UCSD-AML1 (cell line): Measurements from ENCODE around the gene PIK3CD.
A peak's percentile ranks its signal among the peaks of the same experiment; 100 is the strongest.

ENCODE experiments used
- DNase-seq: peaks from one replicate; lab custom pipeline; 2025; ENCODE audit not compliant: unreplicated experiment; lab: John Stamatoyannopoulos, UW

The PIK3CD gene

DNA sequence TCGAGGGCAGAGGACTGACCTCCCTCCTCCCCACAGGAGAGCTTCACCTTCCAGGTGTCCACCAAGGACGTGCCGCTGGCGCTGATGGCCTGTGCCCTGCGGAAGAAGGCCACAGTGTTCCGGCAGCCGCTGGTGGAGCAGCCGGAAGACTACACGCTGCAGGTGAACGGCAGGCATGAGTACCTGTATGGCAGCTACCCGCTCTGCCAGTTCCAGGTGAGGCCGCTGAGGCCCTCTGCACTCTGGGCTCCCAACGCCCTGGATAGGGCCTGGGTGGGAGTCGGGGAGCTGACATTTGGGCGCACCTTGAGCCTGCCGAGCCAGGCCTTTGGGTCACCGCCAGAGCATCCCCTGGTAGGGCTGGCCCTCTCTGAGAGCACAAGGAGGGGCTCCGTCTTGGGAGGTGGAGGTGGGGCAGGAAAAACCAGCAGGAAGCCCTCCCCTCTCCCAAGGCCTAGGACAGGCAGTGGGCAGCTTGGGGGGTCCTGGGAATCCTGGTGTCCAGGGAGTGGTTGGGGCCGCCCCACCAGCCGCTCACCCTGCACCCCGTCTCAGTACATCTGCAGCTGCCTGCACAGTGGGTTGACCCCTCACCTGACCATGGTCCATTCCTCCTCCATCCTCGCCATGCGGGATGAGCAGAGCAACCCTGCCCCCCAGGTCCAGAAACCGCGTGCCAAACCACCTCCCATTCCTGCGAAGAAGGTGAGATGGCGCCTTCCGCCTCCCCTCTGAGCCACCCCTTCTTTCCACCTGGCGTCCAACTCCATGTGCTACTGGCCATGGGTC is 65.1 kb downstream of the PIK3CD start:
- DNase-seq: no peak

DNA sequence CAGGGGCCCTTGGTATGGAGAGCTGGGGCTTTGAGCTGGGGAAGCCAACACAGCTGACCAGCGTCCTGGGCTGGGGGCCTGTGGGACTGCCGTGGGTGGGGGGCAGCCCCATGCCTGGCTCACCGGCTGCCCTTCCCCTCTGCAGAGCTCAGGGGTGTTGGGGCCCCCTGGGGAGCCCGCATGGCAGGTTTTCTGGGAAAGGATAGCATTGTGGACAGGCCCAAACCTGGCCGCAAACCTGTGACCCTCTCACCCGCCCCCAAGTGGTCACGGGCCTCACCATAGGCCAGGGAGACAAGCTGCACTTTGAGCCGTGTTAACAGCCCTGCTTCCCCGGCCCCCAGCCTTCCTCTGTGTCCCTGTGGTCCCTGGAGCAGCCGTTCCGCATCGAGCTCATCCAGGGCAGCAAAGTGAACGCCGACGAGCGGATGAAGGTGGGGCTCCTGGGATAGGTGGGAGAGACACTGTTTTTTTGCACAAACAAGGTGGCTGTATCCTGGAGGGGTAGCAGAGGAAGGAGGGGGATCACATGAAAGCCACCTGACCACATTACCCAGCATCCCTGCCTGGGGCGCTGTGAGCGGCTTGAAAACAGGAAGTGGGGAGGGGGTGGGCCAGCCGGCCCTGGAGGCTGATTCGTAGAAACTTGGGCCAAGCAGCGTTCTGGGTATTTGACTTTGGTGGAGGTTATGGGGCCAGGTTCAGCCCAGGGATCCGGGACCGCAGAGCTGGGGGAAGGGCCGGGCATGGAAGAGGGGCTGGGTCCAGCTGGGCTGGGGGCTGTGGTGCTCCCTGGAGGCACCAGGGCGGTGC is 65.9 kb downstream of the PIK3CD start:
- peak; percentile 89 for DNase-seq

DNA sequence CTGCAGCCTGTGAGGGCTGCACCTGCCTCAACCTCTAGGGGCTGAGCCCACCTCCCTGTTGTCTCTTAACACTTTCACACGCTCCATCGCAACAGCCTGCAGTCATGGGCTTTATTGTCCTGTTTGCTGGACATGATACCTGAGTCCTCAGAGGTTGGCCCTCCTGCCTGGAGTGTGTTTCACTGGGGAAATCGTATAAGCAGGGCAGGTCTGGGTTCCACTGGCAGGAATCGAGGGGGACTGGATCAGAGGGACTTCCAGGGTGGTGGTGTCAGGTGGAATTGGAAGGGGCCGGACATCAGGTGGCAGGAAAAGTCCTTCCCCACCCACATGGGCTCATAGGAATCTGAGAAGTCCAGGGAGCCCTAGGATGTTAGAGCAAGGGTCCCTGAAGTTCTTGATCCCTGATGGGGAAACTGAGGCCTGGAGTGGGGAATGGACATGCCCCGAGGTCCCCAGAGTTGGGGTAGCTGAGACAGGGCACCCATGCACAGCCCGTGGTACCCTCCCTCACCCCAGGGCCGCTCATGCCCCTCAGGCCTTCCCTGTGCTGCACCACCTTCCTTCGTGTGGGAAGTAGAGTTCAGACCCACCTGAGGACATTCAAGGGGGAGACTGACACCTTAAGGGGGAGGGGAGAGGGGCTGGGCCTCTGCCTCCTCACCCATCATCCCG is 66.6 kb downstream of the PIK3CD start:
- DNase-seq: no peak

DNA sequence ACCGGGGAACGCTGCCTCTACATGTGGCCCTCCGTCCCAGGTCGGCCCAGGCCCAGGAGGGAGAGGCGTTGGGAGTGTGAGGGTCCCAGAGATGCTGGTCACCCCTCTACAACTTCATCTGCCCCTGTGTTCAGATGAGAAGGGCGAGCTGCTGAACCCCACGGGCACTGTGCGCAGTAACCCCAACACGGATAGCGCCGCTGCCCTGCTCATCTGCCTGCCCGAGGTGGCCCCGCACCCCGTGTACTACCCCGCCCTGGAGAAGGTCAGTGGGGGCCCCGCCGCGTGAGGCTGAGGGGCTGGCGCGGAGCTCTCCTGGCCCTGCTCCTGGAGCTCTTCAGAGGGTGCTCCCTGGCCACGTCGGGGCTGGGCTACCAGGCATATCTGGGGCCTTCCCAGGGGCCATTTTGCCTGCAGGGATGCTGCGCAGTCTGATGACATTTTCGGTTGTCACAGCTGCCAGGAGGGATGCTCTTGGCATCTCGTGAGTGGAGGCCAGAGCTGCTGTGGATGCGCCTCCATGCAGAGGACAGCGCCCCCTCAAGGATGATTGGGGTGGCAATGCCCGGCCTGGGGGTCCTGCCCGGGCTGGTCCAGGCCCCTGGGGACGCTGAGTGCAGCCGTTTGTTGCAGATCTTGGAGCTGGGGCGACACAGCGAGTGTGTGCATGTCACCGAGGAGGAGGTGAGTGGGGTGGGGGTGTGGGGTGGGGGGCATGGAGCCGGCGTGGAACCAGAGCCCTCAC is 68.6 kb downstream of the PIK3CD start:
- DNase-seq: no peak

DNA sequence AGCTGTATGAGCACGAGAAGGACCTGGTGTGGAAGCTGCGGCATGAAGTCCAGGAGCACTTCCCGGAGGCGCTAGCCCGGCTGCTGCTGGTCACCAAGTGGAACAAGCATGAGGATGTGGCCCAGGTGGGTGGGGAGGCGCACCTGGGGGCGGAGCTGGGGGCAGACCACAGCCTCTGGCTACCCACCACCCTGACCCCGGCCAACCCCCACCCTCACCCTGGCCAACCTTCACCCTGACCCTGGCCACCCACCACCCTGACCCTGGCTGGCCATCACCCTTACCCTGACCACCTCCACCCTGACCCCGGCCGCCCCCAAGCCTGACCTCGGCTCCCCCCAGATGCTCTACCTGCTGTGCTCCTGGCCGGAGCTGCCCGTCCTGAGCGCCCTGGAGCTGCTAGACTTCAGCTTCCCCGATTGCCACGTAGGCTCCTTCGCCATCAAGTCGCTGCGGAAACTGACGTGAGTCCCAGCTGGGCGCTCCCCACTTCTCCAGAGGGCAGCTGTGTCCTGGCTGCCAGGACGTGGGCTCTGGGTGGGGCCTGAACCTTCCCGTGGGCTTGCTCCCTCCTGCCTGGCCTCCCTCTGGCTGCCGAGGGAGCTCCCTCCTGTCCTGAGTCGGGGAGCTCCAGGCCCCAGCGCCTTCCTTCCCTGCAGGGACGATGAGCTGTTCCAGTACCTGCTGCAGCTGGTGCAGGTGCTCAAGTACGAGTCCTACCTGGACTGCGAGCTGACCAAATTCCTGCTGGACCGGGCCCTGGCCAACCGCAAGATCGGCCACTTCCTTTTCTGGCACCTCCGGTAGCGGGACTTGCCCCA is 69.5 kb downstream of the PIK3CD start:
- no peak for DNase-seq

DNA sequence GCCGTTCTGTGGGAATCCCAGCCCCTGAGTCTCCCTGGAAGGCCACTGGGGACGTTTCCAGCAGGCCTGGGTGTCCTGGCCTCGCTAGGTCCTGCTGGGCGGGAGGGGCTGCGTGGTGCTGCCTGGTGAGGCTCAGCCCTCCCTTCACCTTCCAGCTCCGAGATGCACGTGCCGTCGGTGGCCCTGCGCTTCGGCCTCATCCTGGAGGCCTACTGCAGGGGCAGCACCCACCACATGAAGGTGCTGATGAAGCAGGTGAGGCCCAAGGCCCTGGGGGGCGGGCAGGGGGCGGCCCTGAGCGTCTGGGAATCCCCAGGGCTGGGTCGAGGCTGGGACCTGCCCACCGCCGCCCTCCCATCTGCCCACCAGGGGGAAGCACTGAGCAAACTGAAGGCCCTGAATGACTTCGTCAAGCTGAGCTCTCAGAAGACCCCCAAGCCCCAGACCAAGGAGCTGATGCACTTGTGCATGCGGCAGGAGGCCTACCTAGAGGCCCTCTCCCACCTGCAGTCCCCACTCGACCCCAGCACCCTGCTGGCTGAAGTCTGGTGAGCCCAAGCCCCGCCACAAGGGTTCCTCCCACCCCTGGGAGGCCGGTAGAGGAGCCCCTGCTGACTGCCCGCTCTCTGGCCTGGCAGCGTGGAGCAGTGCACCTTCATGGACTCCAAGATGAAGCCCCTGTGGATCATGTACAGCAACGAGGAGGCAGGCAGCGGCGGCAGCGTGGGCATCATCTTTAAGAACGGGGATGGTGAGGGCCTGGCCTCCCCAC is 70.3 kb downstream of the PIK3CD start:
- peak; percentile 50 for DNase-seq

DNA sequence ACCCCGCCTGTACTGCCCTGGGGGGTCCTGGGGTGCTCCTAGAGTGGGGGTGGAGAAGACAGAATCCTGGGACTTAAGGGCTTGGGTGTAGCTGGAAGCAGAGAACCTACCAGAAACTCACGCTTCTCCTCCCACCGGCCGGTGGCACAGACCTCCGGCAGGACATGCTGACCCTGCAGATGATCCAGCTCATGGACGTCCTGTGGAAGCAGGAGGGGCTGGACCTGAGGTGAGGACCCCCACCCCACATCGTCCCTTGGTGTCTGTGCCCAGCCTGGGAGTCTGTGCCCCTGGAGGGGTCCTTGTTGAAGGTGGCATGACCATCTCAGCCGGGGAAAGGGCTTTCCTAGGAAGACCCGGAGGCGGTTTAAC is 70.8 kb downstream of the PIK3CD start:
- no peak for DNase-seq

DNA sequence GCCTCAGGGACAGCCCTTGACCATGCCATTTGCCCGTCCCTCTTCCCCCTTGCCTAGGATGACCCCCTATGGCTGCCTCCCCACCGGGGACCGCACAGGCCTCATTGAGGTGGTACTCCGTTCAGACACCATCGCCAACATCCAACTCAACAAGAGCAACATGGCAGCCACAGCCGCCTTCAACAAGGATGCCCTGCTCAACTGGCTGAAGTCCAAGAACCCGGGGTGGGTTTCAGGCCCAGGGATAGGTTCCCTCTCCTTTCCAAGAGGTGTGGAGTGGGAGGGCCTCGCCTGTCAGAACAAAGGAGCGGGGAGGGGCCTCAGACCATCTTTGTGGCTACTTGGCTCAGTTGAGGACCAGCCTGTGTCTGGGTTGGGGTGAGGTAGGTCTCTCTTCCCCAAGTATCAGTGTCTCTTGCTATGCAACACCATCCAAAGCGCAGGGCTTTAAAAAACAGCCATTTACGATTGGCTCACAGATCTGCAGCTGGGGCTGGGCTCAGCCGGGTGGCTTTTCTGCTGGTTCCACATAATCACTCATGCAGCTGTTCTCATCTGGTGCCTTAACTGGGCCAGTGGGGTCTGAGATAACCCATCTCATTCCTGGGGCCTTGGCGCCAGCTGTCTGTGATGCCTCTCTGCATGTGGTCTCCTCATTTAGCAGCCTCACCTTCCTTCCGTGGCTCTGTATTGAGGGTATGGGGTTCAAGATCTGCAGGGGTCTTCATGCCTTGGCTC is 71.7 kb downstream of the PIK3CD start:
- no peak for DNase-seq

DNA sequence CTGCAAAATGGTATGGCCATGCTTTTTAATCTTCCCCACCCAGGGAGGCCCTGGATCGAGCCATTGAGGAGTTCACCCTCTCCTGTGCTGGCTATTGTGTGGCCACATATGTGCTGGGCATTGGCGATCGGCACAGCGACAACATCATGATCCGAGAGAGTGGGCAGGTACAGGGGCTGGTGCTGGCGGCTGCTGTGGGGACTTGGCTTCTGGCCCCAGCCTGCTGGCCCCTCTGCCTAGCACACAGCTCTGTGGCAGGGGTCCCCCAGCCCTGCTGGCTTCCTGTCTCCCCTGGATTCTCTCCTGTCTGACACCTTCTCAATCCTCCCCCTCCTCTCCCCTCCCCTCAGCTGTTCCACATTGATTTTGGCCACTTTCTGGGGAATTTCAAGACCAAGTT is 72.4 kb downstream of the PIK3CD start:
- no peak for DNase-seq

DNA sequence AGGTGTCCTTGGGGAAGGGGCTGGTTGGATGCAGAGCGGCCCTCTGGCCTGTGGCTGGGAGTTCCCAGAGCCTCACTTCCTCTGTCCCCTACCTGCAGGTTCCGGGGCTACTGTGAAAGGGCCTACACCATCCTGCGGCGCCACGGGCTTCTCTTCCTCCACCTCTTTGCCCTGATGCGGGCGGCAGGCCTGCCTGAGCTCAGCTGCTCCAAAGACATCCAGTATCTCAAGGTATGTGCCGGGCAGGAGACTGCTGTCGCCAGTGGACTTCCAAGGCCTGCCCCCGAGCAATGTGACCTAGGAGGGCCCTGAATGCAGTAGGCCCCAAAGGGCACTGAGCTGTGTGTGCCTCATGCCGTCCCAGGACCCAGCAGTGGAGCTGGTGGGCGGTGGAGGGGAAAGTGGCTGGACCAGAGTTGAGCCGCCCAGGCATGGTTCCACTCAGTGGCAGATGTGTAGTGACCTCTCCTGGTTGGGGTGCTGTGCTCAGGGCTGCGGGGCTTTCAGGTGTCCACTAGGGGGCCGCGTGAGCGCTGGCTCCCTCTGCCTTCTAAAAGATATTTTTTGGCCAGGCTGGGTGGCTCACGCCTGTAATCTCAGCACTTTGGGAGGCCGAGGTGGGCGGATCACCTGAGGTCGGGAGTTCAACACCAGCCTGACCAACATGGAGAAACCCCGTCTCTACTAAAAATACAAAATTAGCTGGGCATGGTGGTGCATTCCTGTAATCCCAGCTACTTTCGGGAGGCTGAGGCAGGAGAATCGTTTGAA is 73.4 kb downstream of the PIK3CD start:
- DNase-seq: peak; percentile 73

DNA sequence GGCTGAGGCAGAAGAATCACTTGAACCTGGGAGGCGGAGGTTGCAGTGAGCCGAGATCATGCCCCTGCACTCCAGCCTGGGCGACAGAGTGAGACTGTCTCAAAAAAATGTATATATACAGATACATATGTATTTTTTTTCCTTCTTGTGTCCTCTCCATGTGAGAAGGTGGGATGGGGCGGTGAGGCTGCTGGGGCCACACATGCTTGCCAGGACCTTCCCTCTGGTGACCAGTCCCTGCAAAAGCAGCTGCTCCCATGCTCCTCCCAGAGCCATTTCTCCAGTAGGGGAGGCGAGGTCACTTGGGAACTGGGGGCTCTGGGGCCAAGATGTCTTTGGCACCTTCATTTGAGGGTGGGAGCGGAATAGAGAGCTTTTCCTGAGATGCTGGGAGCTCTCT is 74.9 kb downstream of the PIK3CD start:
- DNase-seq: no peak

DNA sequence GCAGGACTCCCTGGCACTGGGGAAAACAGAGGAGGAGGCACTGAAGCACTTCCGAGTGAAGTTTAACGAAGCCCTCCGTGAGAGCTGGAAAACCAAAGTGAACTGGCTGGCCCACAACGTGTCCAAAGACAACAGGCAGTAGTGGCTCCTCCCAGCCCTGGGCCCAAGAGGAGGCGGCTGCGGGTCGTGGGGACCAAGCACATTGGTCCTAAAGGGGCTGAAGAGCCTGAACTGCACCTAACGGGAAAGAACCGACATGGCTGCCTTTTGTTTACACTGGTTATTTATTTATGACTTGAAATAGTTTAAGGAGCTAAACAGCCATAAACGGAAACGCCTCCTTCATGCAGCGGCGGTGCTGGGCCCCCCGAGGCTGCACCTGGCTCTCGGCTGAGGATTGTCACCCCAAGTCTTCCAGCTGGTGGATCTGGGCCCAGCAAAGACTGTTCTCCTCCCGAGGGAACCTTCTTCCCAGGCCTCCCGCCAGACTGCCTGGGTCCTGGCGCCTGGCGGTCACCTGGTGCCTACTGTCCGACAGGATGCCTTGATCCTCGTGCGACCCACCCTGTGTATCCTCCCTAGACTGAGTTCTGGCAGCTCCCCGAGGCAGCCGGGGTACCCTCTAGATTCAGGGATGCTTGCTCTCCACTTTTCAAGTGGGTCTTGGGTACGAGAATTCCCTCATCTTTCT is 75.5 kb downstream of the PIK3CD start:
- DNase-seq: no peak

DNA sequence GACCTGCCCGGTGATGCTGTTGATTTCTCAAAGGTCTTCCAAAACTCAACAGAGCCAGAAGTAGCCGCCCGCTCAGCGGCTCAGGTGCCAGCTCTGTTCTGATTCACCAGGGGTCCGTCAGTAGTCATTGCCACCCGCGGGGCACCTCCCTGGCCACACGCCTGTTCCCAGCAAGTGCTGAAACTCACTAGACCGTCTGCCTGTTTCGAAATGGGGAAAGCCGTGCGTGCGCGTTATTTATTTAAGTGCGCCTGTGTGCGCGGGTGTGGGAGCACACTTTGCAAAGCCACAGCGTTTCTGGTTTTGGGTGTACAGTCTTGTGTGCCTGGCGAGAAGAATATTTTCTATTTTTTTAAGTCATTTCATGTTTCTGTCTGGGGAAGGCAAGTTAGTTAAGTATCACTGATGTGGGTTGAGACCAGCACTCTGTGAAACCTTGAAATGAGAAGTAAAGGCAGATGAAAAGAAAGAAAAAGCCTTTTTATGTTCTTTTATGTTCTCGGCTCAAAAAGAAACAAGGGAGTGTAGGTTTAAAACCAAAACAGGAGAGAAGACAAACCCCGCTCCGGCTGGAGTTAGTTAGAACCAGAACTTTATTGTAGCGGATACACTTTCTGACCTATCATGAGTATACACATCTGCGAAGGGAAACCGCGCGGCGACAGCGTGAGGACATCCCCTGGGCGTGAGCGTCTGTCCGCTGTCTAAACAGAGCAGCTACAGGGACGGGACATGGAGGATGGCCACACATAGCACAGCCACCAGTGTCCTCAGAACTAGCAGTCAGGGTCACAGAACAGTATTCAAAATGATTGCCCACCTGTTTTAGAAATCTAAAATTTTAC is 77.1 kb downstream of the PIK3CD start:
- no peak for DNase-seq

DNA sequence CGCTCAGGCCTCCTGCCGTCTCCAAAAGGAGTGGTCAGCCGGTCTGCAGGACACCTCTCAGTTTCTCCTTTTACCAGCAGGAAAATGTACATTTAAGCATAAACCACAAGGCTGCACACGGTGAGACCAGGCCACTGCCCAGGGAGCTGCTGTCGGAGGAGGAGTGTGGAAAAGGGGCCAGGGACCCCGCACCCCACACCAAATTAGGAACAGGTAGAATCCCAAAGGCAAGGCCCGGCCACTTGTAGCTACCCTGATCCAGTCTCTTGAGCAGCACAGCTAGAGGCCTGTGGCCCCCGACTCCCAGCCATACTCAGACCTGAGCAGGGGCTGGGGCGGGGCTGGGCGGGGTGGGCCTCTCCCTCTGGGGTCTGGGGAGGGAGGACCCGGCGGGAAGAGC is 78.0 kb downstream of the PIK3CD start:
- no peak for DNase-seq

DNA sequence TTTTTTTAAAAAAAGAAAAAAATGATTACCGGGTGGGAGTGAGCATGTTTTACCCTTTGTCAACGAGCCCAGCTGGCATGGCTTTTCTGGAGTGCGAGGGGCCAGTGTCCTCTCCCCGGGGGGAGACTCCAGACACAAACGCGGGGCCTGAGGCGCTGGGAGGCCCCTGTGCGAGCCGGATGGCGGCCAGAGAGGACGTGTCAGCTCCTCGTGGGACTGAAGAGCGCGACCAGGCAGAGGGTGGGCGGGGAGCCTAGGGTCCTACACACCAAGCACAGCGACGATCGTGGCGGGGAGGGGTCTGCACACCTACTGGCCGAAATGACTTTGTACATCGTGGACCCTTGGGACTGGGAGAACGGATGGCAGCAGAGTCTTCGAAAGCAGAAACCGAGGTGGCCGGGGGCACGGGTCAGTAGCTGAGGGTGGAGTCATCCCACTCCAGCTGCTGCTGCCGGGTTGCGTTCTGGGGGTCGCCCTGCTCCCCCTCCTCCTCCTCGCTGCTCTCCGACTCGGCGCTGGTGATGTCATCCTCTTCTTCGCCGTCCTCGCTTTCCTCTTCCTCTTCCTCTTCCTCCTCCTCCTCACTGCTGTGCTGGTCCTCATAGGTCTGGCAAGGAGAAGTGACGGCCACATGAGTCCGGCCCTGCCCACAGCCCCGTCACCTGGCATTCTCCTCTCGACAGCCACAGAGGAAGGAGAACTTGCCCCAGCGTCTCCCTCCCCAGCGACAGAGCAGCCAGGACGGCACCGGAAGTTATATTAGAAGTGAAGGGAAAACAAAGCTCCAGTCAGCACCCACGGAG is 78.8 kb downstream of the PIK3CD start:
- peak; percentile 69 for DNase-seq

DNA sequence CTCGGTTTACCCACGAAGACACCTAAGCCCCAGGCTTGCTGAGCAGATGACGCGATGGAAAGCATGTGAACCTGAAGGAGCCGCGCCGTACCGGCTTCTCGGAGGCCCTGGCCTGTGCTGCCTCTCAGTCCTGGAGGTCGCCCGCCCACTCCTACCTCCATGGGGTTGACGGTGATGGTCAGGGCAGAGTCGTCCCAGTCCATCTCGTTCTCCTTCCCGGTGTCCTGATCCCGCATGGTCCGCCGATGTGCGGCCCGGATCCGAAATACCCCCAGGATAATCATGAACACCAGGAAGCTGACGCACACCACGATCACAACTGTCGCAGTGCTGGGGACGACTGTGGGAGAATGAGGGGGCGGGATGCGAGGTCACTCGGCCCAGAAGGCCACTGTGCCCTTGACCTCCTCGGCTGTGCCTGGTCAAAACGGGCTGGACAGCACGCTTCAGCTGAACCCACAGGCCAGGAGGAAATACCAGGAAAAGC is 79.6 kb downstream of the PIK3CD start:
- DNase-seq: no peak
